Suppressor macrophage treated with lipopolysaccharide for 1 hour (primary cell): ENCODE measurements around the gene MAFG.

ENCODE experiments used
- DNase-seq, 3 donors: peaks; one replicate each; pipeline ENCODE4 v3.0.0-alpha.2; 2020 to 2022

The MAFG gene

DNA sequence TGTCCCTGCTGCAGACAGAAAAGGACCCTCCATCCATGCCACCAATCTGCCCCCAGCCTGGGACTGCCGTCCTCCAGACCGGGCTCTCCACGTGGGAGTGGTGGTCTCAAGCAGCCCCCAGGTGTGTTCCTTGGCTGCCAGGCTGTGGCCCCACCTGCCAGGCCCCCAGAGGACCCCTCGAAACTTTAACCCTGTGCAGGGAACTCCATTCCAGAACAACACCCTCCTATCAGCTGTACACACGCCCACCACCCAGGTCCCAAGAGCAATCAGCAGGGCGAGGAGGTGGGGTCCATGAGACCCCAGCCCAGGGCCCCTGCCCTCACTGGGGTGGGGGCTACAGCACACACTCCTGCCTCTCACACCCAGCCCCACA is 8.2 kb upstream of the MAFG start:
- no peak for DNase-seq

DNA sequence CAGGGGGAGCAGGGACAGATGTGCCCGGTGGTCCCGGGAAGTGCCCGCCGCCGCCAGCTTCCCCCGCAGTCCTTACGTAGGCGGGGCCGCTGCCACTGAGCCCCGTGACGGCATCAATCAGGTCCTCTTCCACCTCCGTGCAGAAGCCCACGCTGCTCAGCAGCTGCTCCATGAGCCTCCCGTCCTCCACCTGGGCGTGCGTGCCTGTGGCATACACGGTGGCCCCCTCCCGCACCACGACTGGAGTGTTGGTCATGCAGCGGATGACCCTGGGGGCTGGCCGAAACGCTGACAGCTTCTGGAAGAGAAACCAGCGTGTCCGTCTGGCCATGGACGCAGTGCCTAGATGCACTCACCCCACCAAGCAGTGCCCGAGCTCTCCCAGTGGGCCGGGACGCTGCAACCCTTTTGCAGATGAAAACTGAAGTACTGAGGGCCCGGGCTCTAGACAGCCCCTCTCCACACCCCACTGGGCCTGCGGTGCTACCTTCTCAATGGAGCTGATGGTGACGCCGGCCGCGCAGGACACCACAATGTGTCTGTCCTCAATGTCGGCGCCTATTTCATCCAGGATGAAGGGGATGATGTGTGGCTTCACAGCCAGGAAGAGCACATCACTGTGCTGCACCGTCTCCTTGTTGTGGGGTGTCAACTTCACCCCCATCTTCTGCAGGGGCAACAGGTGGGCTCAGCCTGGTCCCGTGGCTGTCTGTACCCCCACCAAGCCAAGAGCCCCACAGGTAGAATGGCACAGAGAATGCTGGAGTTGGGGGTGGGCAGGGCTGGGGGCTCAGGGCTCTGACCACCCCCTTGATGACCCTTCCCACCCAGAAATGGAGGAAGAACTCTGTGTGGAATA is 7.5 kb upstream of the MAFG start:
- DNase-seq = no peak

DNA sequence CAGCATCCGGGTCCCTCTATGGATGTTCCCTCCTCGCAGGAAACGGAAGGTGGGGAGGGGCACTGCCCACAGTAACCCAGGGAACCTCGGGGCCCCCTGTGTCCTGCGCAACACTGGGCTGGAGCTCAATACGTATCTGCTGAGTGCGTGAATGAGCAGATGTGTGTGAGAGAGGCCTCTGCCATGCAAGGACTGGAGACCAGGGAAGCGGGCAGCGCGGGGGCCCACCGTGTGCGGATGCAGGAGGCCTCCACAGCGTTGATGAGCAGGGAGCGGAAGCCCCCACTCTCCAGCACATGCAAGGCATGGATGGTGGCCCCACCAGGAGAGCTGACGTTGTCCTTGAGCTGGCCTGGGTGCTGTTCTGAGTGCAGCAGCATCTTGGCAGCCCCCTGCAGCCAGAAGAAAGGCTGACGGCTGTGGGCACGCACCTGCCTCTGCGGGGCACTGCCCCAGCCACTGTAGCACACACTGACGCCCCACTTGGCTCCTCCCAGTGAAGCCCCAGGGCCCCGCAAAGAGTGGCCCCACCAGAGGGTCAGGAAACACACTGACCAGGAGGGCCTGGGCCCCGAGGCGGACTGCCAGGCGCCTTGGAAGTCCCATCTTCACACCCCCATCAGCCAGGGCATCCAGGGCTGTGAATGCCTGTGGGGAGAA is 6.7 kb upstream of the MAFG start:
- no peak for DNase-seq

DNA sequence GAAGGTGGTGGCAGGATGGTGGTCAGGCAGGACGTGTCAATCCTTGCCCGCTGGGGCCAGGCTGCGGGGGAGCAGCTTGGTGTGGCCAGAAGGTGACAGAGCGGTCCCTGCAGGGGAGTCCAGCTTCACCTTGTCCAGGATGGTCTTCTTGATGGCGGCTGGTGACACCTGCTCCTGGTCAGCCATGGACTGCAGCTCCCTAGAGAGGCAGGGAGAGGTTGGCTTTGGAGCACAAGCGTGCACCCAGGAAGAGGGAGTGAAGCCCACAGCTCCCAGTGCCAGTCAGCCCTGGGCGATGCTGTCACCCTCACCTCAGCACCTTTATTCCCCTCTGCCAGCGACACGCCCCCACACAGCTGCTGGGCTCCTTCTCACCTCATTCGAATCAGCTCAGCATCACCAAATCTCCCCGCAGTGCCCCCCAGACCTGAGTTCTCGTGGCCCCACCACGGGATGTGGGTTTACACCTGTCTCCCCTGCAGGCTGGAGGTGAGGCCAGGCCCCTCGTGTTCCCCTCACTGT is 5.7 kb upstream of the MAFG start:
- DNase-seq = no peak

DNA sequence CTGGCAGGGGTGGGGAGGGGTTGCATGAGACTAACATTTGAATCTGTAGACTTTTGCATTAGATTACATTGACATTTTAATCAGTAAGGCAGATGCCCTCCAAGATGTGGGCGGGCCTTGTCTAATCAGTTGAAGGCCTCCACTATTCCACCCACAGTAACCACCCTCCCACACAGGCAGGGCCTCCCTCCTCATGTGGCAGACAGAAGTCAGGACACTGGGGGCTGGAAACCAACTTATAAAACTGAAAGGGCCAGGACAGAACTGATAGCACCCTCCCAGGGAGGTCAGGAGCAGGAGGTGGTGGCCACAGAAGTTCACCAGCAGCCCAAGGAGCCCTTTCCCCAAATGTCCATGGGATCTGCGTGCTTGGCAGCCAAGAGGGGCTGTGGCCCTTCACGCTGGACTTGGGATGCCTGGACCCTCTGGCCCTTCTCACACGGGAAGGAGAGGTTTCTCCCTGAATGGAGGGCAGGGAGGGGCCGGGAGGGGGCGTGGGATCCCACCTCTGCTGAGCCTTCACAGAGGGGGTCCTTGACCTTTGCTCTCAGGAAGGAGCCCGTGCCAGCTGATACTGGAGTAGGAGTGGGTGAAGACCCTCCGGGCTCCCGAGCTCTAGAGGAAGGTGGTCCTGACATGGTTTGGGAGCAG is 4.9 kb upstream of the MAFG start:
- DNase-seq = no peak

DNA sequence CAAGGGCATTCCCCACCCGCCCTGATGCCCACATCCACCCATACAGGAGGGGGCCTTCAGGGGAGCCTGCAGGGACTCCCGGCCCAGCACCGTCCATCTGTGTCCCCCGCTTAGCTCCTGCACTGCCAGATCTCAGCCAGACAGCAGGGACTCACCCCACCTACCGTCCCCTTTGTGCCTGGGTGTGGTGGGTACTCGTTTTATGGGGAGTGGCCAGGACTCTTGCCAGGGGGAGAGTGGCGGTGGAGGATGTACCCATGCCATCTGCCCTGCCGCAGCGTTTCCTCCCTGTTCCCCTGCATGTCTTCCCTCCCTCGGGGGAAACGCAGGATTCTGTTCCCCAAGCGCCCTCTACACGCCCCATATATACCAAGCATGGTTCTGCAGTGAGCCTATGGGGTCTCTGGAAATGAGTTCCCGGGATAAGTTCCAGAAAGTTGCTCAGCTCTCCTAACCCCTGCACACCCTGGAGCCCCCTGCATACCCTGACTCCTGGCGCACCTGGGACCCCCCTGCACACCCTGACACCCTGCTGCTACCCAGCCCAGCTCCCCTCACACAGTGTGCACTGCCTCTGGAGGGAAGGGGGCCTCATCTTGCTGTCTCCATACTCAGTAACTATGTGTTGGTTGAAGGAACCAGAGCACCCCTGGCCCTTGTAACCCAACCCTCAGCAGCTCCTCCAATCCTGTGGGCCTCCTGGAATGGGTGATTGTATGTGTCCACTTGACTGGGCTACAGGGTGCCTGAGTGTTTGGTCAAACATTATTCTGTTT is 4.2 kb upstream of the MAFG start:
- no peak for DNase-seq

DNA sequence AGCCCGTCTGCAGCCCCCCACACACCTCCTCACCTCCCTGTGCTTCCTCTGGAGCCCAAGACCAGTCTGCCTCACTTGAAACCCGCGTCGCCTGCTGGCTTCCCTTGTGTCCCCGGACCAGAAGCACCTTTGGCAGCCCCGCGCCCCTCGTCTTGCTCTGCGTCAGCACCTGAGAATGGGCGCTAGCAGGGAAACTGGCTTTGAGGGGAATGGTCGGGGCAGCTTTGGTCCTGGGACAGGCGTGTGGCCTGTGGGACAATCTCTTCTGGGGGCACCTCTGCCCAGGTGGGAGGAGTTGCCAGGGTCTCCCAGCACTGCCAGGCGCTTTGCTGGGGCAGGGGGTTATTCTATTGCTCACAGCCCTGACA is 3.6 kb upstream of the MAFG start:
- no peak for DNase-seq

DNA sequence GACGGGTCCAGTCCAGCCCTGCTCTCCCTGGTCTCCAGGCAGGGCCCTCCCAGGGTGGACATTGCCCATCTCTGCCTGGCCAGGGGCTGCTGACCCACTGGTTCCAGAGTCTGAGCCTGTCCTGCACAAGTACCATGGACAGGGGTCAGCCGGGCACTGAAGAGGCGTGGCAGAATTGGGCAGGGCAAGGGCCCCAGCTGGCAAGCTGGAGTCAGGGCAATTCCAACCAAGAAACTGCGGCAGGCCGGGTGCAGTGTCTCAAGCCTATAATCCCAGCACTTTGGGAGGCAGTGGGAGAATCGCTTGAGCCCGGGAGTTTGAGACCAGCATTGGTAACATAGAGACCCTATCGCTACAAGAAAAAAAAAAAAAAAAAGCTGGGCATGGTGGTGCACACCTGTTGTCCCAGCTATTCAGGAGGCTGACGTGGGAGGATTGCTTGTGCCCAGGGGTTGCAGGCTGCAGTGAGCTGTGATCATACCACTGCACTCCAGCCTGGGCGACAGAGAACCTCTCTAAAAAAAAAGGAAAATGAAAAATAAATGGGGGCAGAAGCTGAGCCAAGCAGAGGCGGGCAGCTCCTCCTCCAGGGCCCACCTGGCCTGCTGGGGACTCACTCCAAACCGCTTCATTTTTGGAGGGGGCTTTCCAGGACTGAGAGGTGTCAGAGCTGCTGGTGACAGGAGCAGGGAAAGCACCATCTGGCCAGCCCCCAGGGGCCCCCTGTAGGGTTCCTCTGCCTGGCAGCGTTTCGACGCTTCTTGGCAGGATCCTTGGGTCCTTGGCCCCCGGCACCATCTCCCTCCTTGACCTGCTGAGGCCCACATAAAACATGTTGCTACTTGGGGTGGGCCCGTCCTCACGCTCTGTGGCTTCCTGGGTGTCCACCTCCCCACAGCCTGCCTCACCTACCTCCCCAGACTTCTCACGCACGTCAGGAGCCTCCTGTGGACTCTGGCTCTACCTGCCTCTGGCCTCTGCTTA is 2.9 kb upstream of the MAFG start:
- DNase-seq = no peak

DNA sequence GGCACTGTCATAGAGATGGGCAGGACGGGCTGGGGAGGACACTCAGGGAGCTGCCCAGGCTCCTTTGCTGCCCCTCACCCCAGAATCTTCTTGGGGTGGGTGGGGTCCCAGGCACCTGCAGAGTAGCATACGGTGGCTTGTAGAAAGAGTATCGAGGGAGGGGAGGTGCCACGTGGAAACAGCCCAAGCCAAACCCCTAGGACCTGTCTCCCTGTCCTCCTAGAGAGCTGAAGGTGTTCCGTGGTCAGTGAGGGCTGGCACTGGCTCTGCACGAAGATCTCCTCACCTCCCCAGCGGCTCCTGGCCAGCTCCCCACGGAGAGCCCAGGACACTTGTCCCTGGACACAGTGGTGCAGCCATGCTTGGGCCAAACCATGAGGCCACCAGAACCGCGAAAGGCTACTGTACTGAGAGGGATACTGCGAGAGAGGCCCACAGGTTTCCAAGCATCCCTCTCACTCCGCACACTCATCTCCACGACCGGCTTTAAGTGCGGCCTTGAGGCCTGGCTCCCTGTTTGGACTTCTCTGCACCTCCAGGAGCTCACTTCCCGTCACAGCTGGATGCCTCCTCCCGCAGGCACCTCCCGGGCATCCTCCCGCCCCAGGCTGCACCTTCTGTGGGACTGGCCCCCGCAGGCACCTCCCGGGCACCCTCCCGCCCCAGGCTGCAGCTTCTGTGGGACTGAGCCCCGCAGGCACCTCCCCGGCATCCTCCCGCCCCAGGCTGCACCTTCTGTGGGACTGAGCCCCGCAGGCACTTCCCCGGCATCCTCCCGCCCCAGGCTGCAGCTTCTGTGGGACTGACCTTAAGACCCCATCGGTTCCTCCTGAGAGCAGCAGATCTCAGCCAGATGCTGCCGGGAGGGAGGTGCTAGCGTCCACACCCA is 2.0 kb upstream of the MAFG start:
- no peak for DNase-seq

DNA sequence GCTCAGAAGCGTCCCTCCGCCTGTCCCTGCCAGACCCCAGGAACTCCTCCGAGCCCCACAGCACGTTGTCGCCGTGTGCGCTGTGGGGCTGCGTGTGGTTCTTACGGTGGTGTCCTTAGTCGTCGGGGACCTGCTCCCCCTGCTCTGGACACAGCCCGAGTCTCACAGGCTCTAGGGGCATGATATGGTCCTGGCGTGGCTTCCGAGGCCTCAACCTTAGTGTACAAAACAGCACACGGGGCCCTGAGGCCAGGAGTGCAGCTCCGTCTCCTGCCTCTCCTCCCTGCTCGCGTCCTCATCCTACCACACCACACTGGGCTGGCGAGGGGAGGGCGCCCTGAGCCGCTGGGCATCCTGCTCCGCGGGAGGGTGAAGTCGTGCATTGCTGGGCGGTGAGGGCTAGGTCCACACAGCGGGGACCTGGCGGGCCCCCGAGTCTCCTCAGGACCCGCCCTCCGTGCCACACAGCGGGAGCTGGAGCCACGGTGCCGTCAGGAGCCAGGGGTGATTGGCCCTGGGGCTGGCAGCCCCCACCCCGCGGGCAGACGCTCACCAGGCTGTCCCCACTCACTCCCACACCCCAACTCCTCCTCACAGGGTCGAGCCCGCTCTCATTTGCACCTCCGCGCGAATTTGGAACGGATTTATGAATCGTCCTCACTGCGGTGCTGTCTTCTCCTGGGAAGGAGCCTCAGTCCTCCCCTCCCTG is 1.2 kb upstream of the MAFG start:
- DNase-seq = no peak

DNA sequence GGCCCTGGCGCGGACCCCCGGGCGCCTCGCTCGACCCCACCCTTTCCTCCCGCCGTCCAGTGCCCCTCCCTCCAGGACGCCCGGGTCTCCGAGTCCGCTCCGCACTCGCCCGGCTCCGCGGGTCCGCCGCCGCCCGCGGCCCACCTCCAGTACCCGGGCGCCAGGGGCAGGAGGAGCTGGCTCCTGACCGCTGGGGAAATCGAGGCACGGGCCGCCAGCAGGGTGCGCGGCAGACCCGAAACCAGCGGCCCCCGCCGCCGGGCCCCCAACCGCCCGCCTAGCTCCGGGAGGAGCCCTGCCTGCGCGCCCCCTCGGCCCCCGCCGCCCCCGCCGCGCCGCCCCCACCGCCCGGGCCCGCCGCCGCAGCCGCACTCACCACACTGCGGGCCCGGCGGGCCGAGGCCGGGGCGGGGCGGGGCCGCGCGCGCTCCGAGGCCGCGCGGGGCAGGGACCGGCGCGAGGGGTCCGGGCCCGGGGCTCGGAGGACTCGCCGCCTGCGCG is 333 bp downstream of the MAFG start:
- DNase-seq = no peak

DNA sequence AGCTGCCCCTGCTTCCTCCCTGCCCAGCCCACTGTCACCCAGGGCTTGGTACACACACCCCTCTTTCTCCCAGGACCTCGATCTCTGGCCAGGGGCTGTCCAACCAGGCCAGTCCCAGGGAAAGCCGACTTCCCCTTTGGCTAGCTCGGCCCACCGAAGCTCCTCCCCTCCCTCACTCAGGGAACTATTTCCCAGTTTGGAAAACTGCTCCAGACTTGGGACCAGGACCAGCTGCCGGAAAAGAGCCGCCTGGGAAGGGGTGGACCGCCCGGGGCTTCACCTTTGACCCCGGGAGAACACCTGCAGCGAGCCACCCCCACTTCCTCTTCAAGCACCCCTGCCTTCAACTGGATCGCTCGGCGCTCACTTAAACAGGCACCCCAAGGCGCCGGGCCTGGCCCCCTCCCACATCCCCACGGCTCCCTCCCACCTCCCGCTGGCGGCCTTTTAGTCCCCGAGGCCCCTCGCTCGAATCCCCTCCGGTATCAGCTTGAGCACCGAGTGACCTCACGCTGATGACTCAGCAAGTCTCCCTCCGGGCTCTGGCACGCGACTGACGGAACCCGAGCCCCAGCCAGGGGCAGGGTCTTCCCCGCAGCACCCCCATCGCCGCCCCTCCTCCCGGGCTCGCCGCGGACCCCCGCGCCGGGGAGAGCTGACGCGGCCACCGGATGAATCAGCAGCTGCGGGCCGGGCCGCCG is 934 bp downstream of the MAFG start:
- DNase-seq = peak; percentile 87 to 93 (median 92)

DNA sequence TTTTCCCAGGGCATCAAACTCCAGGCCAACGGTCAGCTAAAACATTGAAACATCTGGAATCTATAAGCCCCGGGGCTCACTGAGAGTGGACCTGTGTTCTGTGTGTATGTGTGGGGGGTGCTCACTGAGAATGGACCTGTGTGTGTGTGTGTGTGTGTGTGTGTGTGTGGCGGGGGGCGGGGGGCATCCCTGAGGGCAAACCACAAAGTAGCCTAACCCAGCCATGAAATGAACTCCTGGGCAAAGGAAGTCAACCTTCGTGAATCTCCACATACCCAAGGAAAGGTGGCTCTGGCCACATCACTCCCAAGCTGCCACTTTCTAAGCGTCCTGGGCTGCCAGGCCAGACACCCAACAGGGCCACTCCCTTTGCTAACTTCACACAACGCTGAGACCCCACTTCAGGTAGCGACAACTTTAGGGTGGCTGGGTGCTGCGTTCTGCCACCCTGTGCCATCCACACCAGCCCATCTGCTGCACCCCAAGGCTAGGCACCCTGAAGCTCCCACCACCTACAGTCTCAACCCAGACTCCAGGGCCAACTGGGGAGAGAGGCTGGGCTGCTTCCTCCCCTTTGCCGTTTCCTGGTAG is 1.6 kb downstream of the MAFG start:
- DNase-seq = no peak

DNA sequence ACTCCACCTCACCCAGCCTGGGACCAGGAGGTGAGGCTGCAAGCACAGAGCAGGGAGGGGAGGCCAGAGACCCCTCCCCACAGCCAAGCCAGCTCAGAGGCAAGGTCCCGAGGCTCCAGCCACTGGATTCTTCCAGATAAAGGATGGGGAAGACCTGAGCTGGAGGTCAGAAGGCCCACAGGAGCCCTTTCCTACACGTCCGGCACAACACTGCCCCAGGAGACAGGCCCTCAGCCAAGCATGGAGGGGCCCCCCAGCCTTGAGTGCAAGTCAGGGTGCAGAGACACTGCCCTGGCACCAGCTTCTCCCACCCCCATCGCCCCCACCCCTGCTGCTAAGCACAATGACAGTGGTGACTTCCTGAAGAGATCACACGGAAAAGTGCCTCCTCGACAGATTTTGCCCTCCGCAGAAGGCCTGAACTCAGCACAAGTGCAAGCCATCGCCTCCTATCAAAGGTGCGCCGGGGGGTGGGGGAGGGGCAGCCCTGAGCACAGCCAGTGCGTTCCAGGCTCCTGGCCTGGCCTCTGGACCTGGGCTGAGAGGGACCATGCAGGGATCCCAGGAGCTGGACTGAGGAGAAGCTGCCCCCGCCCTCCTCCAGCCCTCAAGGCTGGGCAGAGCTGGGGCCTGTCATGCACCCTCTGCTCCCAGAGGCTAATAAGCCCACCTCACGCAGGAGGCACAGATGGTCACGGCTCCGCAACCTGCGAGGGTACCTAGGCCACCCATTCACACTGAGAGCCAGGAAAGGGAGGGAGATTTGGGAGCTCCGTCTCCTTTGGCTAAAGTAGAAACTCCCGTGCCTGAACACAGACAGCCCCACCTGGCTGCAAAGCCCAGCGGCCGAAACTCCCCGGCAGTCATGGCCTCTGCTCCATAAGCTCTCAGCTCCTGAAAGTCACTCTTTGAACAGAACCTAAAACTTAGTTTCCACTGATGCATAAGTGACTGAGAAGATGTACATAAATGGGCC is 2.7 kb downstream of the MAFG start:
- no peak for DNase-seq

DNA sequence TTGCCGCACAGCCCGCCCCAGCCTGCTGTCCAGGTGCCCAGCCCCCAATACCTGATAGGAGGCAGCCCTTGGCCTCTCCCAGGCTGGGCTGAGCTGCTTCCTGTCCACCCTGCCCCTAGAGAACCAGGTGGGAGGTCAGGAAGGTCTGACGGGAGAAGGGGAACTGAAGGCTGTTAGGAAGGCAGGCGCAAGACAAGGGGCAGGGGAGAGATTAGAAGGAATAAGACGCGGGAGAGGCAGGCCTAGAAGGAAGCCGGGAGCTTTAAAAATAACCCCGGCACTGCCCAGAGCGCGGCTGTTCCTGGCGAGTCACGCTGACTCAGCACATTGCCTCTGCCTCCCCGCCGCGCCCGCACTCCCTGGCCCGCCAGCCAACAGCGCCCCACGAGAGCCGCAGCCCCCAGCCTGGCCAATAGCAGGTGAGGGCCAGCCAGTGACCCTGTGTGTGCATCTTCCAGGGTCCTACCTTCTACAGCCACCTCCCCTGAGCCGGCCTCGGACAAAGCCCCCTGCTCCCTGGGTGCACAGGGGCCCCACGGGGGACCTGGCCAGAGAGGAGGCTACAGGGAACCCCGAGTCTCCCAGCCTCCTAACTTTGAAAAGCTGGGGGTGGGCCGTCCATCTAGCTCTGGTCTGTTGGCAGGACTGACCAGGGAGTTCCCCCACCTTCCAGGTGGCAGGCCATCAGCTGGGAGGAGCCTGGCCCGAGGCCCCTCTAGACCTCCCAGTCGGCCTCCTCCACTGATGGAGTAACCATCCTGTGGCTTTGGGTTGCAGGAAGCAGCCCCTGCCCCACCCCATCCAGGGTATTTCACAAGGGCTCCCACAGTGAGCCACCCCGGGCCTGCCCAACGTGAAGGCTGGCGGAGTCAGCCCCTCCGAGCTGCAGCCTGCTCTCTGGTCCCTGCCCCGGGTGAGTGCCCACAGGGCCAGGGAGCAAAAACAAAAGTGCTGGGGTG is 4.0 kb downstream of the MAFG start:
- DNase-seq = peak; percentile 87 to 92 (median 89)
